ENCODE results near the gene UBXN7. TPM values are rescaled to one million over a fixed set of nuclear protein-coding genes. Genes with fewer than 3 reads are reported as not detected.
"Not testable (repeated sequence)": the region's sequence is repeated elsewhere in the genome, so short reads cannot be mapped to it uniquely, and the experiment has no call there.

UBXN7 gene
- total and polyA plus RNA-seq, 12 donors, result 3.5 to 82.0 (median 24.2) TPM

DNA sequence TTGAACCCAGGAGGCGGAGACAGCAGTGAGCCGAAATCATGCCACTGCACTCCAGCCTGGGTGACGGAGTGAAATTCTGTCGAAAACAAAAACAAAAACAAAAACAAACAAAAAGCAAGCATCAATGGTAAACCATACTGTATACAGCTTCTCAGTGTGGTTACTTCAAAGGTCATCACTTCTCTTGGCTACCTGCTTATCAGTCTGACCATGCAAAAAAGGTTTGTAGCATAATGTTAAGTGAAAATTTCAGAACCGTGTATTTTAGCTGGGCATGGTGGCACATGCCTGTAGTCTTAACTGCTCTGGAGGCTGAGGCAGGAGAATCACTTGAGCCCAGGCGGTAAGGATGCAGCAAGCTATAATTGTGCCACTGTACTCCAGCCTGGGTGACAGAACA, 4.2 kb downstream of the UBXN7 start:
- DNase-seq, result peak in 1 of 7 donors; percentile 2
- H3K36me3 ChIP-seq (replicated peaks in 1 of 2), result peaks cover 0 to 3% of the 10 kb centered on the region in 2 donors
- intact Hi-C loops (cut with DNase I), result no loop called here
- WGBS, 4 donors, result 74 to 79% (median 76%) methylated on average over 6 of the region's 6 CpGs
- H3K9me3 ChIP-seq (replicated peaks in 1 of 3), result no peaks in the 10 kb centered on the region
- peaks cover 8 to 22% of the 10 kb centered on the region in 2 donors for H3K4me1 ChIP-seq (replicated peaks in 1 of 2)
- no peak for TF ChIP-seq CTCF (IDR thresholded peaks at IDR 0.05)
- no peak for TF ChIP-seq POLR2A (IDR thresholded peaks at IDR 0.05)
- no peak overlapping the region for H3K27ac ChIP-seq
- no peaks in the 10 kb centered on the region for H3K27me3 ChIP-seq
- H3K4me3 ChIP-seq, result no peak overlapping the region

DNA sequence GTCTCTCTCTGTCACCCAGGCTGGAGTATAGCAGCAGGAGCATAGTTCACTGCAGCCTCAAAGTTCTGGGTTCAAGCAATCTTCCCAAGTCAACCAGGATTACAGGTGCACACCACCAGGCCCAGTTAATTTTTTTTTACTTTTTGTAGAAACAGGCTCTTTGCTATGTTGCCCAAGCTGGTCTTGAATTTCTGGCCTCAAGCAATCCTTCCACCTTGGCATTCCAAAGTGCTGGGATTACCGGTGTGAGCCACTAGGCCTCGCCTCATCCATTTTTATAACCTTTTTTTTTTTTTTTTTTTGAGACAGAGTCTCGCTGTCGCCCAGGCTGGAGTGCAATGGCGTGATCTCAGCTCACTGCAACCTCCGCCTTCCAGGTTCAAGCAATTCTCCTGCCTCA, 7.8 kb downstream of the UBXN7 start:
- peak in 1 of 7 donors; percentile 1 for DNase-seq
- H3K4me1 ChIP-seq (replicated peaks in 1 of 2), result peaks cover 5 to 15% of the 10 kb centered on the region in 2 donors
- H3K9me3 ChIP-seq (replicated peaks in 1 of 3); intact Hi-C loops (cut with DNase I); H3K4me3 ChIP-seq; H3K36me3 ChIP-seq (replicated peaks in 1 of 2); H3K27me3 ChIP-seq; H3K27ac ChIP-seq: not testable (repeated sequence)
- 91 to 96% (median 94%) methylated on average over 6 of the region's 6 CpGs for WGBS, 4 donors

- intact Hi-C loops (cut with DNase I), result no loop called here
- Histone ChIP-seq H3K9me3 (replicated peaks in 1 of 3) (no peaks in the 10 kb centered on the region), H3K27ac (peak overlapping the region in 2 of 5 donors; percentile 2 to 3), H3K36me3 (replicated peaks in 1 of 2) (peaks cover 0 to 3% of the 10 kb centered on the region in 2 donors), H3K4me1 (replicated peaks in 1 of 2) (peaks cover 5 to 15% of the 10 kb centered on the region in 2 donors), H3K27me3 (no peaks in the 10 kb centered on the region), H3K4me3 (no peak overlapping the region)
- TF ChIP-seq CTCF (IDR thresholded peaks at IDR 0.05) (no peak), POLR2A (IDR thresholded peaks at IDR 0.05) (no peak)
- DNase-seq, result peak; percentile 35 to 82 (median 44)
- WGBS, 4 donors, result 61 to 70% (median 67%) methylated on average over 4 to 10 of the region's 10 CpGs
Measured at GRCh38 chr3:196423044-196423781, 9.0 kb downstream of the UBXN7 start.

DNA sequence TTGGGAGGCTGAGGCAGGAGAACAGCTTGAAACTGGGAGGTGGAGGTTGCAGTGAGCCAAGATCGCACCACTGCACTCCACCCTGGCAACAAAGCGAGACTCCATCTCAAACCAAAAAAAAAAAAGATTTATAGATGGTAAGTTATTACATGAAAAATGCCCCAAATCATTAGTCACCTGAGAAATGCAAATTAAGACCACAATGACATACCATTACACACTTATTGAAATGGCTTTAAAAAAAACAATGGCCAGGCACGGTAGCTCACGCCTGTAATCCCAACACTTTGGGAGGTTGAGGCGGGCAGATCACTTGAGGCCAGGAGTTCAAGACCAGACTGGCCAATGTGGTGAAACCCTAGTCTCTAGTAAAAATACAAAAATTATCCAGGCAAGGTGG, 10.6 kb downstream of the UBXN7 start:
- H3K4me3 ChIP-seq; DNase-seq; H3K27me3 ChIP-seq; H3K36me3 ChIP-seq (replicated peaks in 1 of 2); H3K9me3 ChIP-seq (replicated peaks in 1 of 3); intact Hi-C loops (cut with DNase I); H3K27ac ChIP-seq: not testable (repeated sequence)
- peaks cover 5 to 15% of the 10 kb centered on the region in 2 donors for H3K4me1 ChIP-seq (replicated peaks in 1 of 2)
- 95 to 99% (median 97%) methylated on average over 5 of the region's 5 CpGs for WGBS, 4 donors

DNA sequence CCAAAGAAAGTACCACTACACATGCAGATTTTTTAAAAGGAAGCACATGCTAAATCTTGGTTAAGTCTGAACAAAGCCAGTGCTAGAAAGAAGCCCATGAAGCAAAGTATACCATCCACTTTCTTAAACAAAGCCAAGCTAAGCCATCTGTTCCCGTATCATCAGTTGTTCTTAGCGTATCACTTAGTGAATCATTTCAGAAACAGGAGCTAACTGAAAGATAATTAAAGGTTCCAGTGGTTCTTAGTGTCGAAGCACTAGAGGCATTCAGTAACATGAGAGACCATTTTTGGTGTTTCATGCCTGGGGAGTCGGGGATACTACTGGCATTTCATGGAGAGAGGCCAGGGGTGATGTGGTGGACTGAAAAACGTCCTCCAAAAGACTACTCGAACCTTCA, 12.8 kb downstream of the UBXN7 start:
- Histone ChIP-seq H3K4me1 (replicated peaks in 1 of 2) (peaks cover 5 to 23% of the 10 kb centered on the region in 2 donors), H3K36me3 (replicated peaks in 1 of 2) (no peaks in the 10 kb centered on the region), H3K4me3 (no peak overlapping the region), H3K27me3 (no peaks in the 10 kb centered on the region), H3K9me3 (replicated peaks in 1 of 3) (no peaks in the 10 kb centered on the region), H3K27ac (no peak overlapping the region)
- DNase-seq, result no peak
- 90 to 92% (median 90%) methylated on average over 6 of the region's 6 CpGs for WGBS, 4 donors
- intact Hi-C loops (cut with DNase I), result no loop called here
- TF ChIP-seq CTCF (IDR thresholded peaks at IDR 0.05) (no peak), POLR2A (IDR thresholded peaks at IDR 0.05) (no peak)

All from adrenal gland (tissue), 12 donors.